T-helper 17 cell (primary cell): ENCODE measurements around the gene SCN1B. TPM values are rescaled to one million over a fixed set of nuclear protein-coding genes. Genes with fewer than 3 reads are reported as not detected.
"Not testable (repeated sequence)": the region's sequence is repeated elsewhere in the genome, so short reads cannot be mapped to it uniquely, and the experiment has no call there.

ENCODE experiments used
- ATAC-seq: fragments of 150-1000 bp; cut with Tn5 transposase; 2 replicates; pipeline ENCODE4 v1.10.0; 2021; ENCODE audit warnings: mild to moderate bottlenecking, moderate library complexity
- DNase-seq, 3 donors: peaks; one replicate each; pipeline versions ENCODE4 v3.0.0 to v3.0.0-alpha.2; 2020 to 2021
- H3K9me3 ChIP-seq: one replicate; pipeline ENCODE4 v1.7.0; 2013; ENCODE audit warnings: low read length, mild to moderate bottlenecking; ENCODE audit not compliant: control insufficient read depth, poor library complexity, severe bottlenecking
- H3K27ac Mint-ChIP-seq: one replicate; pipeline ENCODE4 v1.8.0; 2022; ENCODE audit warnings: mild to moderate bottlenecking, moderate library complexity, mixed read lengths
- H3K27me3 Mint-ChIP-seq: one replicate; pipeline ENCODE4 v1.8.0; 2022; ENCODE audit warnings: mixed read lengths
- H3K36me3 Mint-ChIP-seq: one replicate; pipeline ENCODE4 v1.8.0; 2022; ENCODE audit warnings: low read depth, mixed read lengths
- H3K4me1 Mint-ChIP-seq: one replicate; pipeline ENCODE4 v1.8.0; 2022; ENCODE audit warnings: mild to moderate bottlenecking, mixed read lengths
- H3K4me3 Mint-ChIP-seq: one replicate; pipeline ENCODE4 v1.8.0; 2022; ENCODE audit warnings: mild to moderate bottlenecking, moderate library complexity, mixed read lengths
- total RNA-seq, 4 donors: library from RNA in 2 of 4; stranded (reverse) in 2 of 4; gene quantifications; one replicate each; pipeline ENCODE4 v1.2.3 and lab custom pipeline; 2022 to 2026

SCN1B gene
- total RNA-seq, 2 donors from 2014 or later, result 1.9 to 6.2 TPM

- no peaks in the 10 kb centered on the region for H3K9me3 ChIP-seq
- DNase-seq, result no peak
- Mint-ChIP-seq H3K4me1 (peaks cover 46% of the 10 kb centered on the region), H3K36me3 (peaks cover 9% of the 10 kb centered on the region), H3K27ac (peak overlapping the region; percentile 83), H3K27me3 (no peaks in the 10 kb centered on the region), H3K4me3 (no peak overlapping the region)
- no peak for ATAC-seq
Observed at GRCh38 chr19:35006342-35006998, 23.8 kb upstream of the SCN1B start.

- Mint-ChIP-seq H3K27me3 (no peaks in the 10 kb centered on the region), H3K4me1 (peaks cover 45% of the 10 kb centered on the region), H3K36me3 (peaks cover 9% of the 10 kb centered on the region), H3K27ac (peak overlapping the region; percentile 83), H3K4me3 (no peak overlapping the region)
- no peaks in the 10 kb centered on the region for H3K9me3 ChIP-seq
- DNase-seq (no peak), ATAC-seq (no peak)
Observed at GRCh38 chr19:35006999-35007365, 23.3 kb upstream of the SCN1B start.

DNA sequence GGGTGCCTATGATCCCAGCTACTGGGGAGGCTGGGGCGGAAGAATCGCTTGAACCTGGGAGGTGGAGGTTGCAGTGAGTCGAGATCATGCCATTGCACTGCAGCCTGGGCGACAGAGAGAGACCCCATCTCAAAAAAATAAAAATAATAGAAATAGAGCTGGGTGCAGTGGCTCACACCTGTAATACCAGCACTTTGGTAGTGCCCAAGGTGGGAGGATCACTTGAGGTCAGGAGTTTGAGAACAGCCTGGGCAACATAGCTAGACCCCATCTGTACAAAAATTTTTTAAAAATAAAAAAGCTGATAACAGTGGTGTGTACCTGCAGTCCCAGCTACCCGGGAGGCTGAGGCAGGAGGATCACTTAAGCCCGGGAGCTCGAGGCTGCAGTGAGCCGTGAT lies 22.8 kb upstream of the SCN1B start:
- Mint-ChIP-seq H3K4me1 (peaks cover 45% of the 10 kb centered on the region), H3K27ac (peak overlapping the region; percentile 83)
- ATAC-seq, result not testable (repeated sequence)

GRCh38 chr19:35008891-35009341 lies 21.4 kb upstream of the SCN1B start:
- H3K9me3 ChIP-seq, result no peaks in the 10 kb centered on the region
- H3K27ac Mint-ChIP-seq, result peak overlapping the region; percentile 83
- ATAC-seq, result no peak
- peaks cover 43% of the 10 kb centered on the region for H3K4me1 Mint-ChIP-seq
- no peak overlapping the region for H3K4me3 Mint-ChIP-seq
- peaks cover 6% of the 10 kb centered on the region for H3K36me3 Mint-ChIP-seq
- no peak for DNase-seq
- no peaks in the 10 kb centered on the region for H3K27me3 Mint-ChIP-seq

More for the DNA sequence above, 22.8 kb upstream of the SCN1B start:
- DNase-seq, H3K36me3 Mint-ChIP-seq, H3K27me3 Mint-ChIP-seq, H3K4me3 Mint-ChIP-seq, H3K9me3 ChIP-seq: not testable (repeated sequence)

- peak overlapping the region; percentile 98 for H3K27ac Mint-ChIP-seq
- H3K4me3 Mint-ChIP-seq, result peak overlapping the region; percentile 37
Observed at GRCh38 chr19:35009424-35010415, 20.6 kb upstream of the SCN1B start.

DNA sequence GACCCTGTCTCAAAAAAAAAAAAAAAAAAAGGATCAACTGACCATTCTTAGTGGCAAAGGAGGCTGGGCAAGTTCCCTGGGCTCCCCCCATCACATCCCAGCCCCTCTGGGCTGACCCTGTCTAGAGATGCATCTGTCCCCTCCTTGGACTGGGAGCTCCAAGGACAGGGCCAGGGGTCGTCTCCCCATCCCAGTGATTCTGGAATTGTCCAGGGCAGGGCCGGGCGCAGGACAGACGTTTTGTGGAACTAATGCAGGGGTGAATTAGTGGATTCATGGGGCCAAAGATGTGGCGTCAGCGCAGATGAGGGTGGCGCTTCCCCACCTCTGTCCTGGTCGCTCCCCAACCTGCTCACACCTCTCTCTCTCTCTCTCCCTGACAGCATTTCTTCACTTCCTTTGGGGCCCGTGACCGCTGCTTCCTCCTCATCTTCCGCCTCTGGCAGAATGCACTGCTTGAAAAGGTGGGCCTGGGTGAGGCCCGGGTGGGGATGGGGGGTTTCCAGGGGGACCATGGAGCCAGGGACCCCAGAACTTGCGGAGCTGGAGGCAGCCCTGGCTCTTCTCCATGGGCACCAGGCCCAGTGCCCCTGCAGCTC lies 19.1 kb upstream of the SCN1B start:
- Mint-ChIP-seq H3K27me3 (no peaks in the 10 kb centered on the region), H3K36me3 (peaks cover 6% of the 10 kb centered on the region), H3K4me1 (peaks cover 50% of the 10 kb centered on the region), H3K4me3 (peak overlapping the region; percentile 82), H3K27ac (peak overlapping the region; percentile 98)
- no peak for ATAC-seq
- no peaks in the 10 kb centered on the region for H3K9me3 ChIP-seq
- no peak for DNase-seq

More at GRCh38 chr19:35009424-35010415, 20.6 kb upstream of the SCN1B start:
- ATAC-seq (no peak), DNase-seq (no peak)
- H3K9me3 ChIP-seq, result no peaks in the 10 kb centered on the region
- Mint-ChIP-seq H3K36me3 (peaks cover 6% of the 10 kb centered on the region), H3K4me1 (peaks cover 46% of the 10 kb centered on the region), H3K27me3 (no peaks in the 10 kb centered on the region)

- no peaks in the 10 kb centered on the region for H3K9me3 ChIP-seq
- H3K27ac Mint-ChIP-seq, result peak overlapping the region; percentile 98
- DNase-seq (no peak), ATAC-seq (no peak)
- H3K4me3 Mint-ChIP-seq, result peak overlapping the region; percentile 95
- no peaks in the 10 kb centered on the region for H3K27me3 Mint-ChIP-seq
- H3K36me3 Mint-ChIP-seq, result peaks cover 3% of the 10 kb centered on the region
- H3K4me1 Mint-ChIP-seq, result peaks cover 43% of the 10 kb centered on the region
Observed at GRCh38 chr19:35011737-35012682, 18.3 kb upstream of the SCN1B start.

DNA sequence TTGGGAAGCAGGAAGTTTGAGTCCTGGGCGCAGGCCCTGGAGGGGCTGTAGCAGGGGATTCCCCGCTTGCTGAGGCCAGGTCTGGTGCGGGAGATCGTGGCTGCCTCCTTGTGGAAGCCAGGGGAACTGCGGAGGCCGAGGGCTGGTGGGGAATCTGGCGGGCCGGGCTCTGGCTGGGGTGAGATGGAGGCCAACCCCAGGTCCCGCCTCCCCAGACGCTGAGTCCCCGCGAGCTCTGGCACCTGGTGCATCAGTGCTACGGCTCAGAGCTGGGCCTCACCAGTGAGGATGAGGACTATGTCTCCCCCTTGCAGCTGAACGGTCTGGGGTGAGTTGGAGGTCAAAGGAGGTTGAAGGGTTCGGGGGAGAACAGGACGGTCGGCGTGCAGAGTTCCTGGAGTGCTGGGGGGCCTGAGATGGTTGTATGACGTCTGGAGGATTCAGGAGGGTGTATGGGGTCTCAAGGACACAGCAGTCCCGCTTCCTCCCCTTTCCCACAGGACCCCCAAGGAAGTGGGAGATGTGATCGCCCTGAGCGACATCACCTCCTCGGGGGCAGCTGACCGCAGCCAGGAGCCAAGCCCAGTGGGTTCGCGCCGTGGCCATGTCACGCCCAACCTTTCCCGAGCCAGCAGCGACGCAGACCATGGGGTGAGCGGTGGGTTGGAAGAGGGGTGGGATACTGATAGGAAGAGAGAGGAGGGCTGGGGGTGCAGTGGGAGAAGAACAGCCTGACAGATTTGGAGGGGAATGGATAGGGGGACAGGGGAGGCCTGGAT lies 17.0 kb upstream of the SCN1B start:
- Mint-ChIP-seq H3K36me3 (peaks cover 6% of the 10 kb centered on the region), H3K4me3 (peak overlapping the region; percentile 95), H3K27me3 (no peaks in the 10 kb centered on the region), H3K27ac (peak overlapping the region; percentile 98), H3K4me1 (peaks cover 46% of the 10 kb centered on the region)
- ATAC-seq (peak; percentile 81), DNase-seq (peak; percentile 70 to 85 (median 81))
- H3K9me3 ChIP-seq, result no peaks in the 10 kb centered on the region

GRCh38 chr19:35013820-35014754 lies 16.2 kb upstream of the SCN1B start:
- Mint-ChIP-seq H3K4me3 (peak overlapping the region; percentile 95), H3K27ac (peak overlapping the region; percentile 98), H3K36me3 (peaks cover 8% of the 10 kb centered on the region), H3K27me3 (no peaks in the 10 kb centered on the region), H3K4me1 (peaks cover 46% of the 10 kb centered on the region)
- ATAC-seq (peak; percentile 82), DNase-seq (peak; percentile 36 to 63 (median 54))
- H3K9me3 ChIP-seq, result no peaks in the 10 kb centered on the region

GRCh38 chr19:35014774-35015173 lies 15.5 kb upstream of the SCN1B start:
- not testable (repeated sequence) for H3K27me3 Mint-ChIP-seq, ATAC-seq, DNase-seq, H3K9me3 ChIP-seq
- Mint-ChIP-seq H3K36me3 (peaks cover 10% of the 10 kb centered on the region), H3K4me3 (peak overlapping the region; percentile 95), H3K4me1 (peaks cover 46% of the 10 kb centered on the region), H3K27ac (peak overlapping the region; percentile 98)
